Ishikawa (cell line): Measurements from ENCODE around the gene DUSP16.

Experiments
- CEBPB ChIP-seq: IDR thresholded peaks from 2 replicates; pipeline ENCODE4 v1.6.1; 2012
- CREB1 ChIP-seq: IDR thresholded peaks from 2 replicates; pipeline ENCODE4 v1.6.1; 2012; ENCODE audit warnings: low read depth
- EGR1 ChIP-seq: IDR thresholded peaks from 2 replicates; pipeline ENCODE4 v1.6.1; 2012
- EP300 ChIP-seq: IDR thresholded peaks from 2 replicates; pipeline ENCODE4 v1.6.1; 2012; ENCODE audit warnings: borderline replicate concordance
- FOXM1 ChIP-seq: IDR thresholded peaks from 2 replicates; pipeline ENCODE4 v1.6.1; 2012; ENCODE audit warnings: low read depth, borderline replicate concordance
- NFIC ChIP-seq: IDR thresholded peaks from 2 replicates; pipeline ENCODE4 v1.6.1; 2012
- RAD21 ChIP-seq: IDR thresholded peaks from 2 replicates; pipeline ENCODE4 v1.6.1; 2012; ENCODE audit warnings: low read depth
- TAF1 ChIP-seq: IDR thresholded peaks from 2 replicates; pipeline ENCODE4 v1.6.1; 2012; ENCODE audit warnings: low read depth, mild to moderate bottlenecking
- TCF12 ChIP-seq: IDR thresholded peaks from 2 replicates; pipeline ENCODE4 v1.6.1; 2012; ENCODE audit warnings: low read depth
- TEAD4 ChIP-seq: IDR thresholded peaks from 2 replicates; pipeline ENCODE4 v1.6.1; 2012
- YY1 ChIP-seq: IDR thresholded peaks from 2 replicates; pipeline ENCODE4 v1.6.1; 2012; ENCODE audit warnings: low read depth
- ZBTB7A ChIP-seq: IDR thresholded peaks from 2 replicates; pipeline ENCODE4 v1.6.1; 2012; ENCODE audit warnings: low read depth
- TF ChIP-seq, protein P1 (sequence below): IDR thresholded peaks from 2 replicates; pipeline ENCODE4 v1.6.1; 2012; ENCODE audit warnings: low read depth, mild to moderate bottlenecking
- TF ChIP-seq, protein P2 (sequence below): IDR thresholded peaks from 2 replicates; pipeline ENCODE4 v1.6.1; 2012
- TF ChIP-seq, protein P3 (sequence below): IDR thresholded peaks from 2 replicates; pipeline ENCODE4 v1.6.1; 2012

DUSP16 gene

GRCh38 chr12:12582895-12583303 is 20.2 kb upstream of the DUSP16 start:
- TF ChIP-seq, protein P1, sequence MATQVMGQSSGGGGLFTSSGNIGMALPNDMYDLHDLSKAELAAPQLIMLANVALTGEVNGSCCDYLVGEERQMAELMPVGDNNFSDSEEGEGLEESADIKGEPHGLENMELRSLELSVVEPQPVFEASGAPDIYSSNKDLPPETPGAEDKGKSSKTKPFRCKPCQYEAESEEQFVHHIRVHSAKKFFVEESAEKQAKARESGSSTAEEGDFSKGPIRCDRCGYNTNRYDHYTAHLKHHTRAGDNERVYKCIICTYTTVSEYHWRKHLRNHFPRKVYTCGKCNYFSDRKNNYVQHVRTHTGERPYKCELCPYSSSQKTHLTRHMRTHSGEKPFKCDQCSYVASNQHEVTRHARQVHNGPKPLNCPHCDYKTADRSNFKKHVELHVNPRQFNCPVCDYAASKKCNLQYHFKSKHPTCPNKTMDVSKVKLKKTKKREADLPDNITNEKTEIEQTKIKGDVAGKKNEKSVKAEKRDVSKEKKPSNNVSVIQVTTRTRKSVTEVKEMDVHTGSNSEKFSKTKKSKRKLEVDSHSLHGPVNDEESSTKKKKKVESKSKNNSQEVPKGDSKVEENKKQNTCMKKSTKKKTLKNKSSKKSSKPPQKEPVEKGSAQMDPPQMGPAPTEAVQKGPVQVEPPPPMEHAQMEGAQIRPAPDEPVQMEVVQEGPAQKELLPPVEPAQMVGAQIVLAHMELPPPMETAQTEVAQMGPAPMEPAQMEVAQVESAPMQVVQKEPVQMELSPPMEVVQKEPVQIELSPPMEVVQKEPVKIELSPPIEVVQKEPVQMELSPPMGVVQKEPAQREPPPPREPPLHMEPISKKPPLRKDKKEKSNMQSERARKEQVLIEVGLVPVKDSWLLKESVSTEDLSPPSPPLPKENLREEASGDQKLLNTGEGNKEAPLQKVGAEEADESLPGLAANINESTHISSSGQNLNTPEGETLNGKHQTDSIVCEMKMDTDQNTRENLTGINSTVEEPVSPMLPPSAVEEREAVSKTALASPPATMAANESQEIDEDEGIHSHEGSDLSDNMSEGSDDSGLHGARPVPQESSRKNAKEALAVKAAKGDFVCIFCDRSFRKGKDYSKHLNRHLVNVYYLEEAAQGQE, result no peak
- TF ChIP-seq EP300, result no peak
- TF ChIP-seq TEAD4, result no peak
- TF ChIP-seq, protein P2, sequence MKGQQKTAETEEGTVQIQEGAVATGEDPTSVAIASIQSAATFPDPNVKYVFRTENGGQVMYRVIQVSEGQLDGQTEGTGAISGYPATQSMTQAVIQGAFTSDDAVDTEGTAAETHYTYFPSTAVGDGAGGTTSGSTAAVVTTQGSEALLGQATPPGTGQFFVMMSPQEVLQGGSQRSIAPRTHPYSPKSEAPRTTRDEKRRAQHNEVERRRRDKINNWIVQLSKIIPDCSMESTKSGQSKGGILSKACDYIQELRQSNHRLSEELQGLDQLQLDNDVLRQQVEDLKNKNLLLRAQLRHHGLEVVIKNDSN, result no peak
- TF ChIP-seq CEBPB, result no peak
- TF ChIP-seq, protein P3, sequence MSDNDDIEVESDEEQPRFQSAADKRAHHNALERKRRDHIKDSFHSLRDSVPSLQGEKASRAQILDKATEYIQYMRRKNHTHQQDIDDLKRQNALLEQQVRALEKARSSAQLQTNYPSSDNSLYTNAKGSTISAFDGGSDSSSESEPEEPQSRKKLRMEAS, result no peak
- TF ChIP-seq ZBTB7A, result no peak
- TF ChIP-seq RAD21, result no peak
- TF ChIP-seq FOXM1, result no peak
- TF ChIP-seq TCF12, result no peak

- 0 out of 2 replicates have a peak, but pooled peaks have one; percentile 4 for TF ChIP-seq ZBTB7A
- no peak for TF ChIP-seq YY1
- TF ChIP-seq, protein P2, result no peak
Observed at GRCh38 chr12:12582193-12582881, 19.7 kb upstream of the DUSP16 start.

GRCh38 chr12:12577786-12578185 is 15.1 kb upstream of the DUSP16 start:
- TF ChIP-seq NFIC, result no peak
- TF ChIP-seq TEAD4, result no peak
- no peak for TF ChIP-seq EP300
- TF ChIP-seq, protein P3, result no peak
- no peak for TF ChIP-seq CEBPB
- no peak for TF ChIP-seq FOXM1
- no peak for TF ChIP-seq RAD21
- TF ChIP-seq, protein P2, result no peak
- TF ChIP-seq TCF12, result no peak
- no peak for TF ChIP-seq CREB1
- no peak for TF ChIP-seq EGR1
- TF ChIP-seq YY1, result no peak
- TF ChIP-seq TAF1, result no peak
- TF ChIP-seq, protein P1, result no peak
- no peak for TF ChIP-seq ZBTB7A

GRCh38 chr12:12572659-12573058 is 10.0 kb upstream of the DUSP16 start:
- TF ChIP-seq, protein P2, result no peak
- no peak for TF ChIP-seq CEBPB
- TF ChIP-seq NFIC, result no peak
- no peak for TF ChIP-seq CREB1
- TF ChIP-seq EGR1, result no peak
- no peak for TF ChIP-seq EP300
- no peak for TF ChIP-seq YY1
- no peak for TF ChIP-seq RAD21
- TF ChIP-seq FOXM1, result no peak
- TF ChIP-seq, protein P3, result no peak

DNA sequence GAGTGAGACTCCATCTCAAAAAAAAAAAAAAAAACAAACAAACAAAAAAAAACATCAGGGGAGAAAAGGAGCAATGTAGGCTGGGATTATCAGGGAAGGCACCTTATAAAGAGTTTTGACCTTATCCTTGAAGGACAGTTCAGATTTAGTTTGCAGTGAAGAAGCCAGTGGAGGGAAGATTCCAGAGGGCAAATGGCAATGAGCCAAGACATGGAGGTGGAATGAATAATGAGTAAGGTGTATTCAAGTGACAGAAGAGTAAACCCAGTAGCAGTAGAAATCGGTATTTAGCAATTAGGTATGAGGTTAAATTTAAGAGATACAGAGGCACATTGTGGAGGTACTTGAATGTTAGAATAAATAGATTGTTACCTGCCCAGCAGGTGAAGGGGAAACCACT is 2.2 kb upstream of the DUSP16 start:
- TF ChIP-seq NFIC (0 out of 2 replicates have a peak, but pooled peaks have one; percentile 16), TCF12 (no peak), CREB1 (no peak), CEBPB (no peak), EP300 (no peak)
- TF ChIP-seq, protein P1, result no peak
